Liver (tissue), 3 donors: ENCODE data around the gene CPED1.

Source experiments
- FOXA1 ChIP-seq: IDR thresholded peaks from 2 replicates; pipeline ENCODE4 v1.6.1; 2016; ENCODE audit warnings: antibody characterized with exemption
- RXRA ChIP-seq, 2 donors: IDR thresholded peaks; 2 replicates each; pipeline ENCODE4 v1.6.1; 2017 to 2018; ENCODE audit warnings: antibody characterized with exemption in 2 of 2, mild to moderate bottlenecking in 1 of 2
- SP1 ChIP-seq: IDR thresholded peaks from 2 replicates; pipeline ENCODE4 v1.6.1; 2018; ENCODE audit warnings: antibody characterized with exemption, mild to moderate bottlenecking
- TAF1 ChIP-seq: conservative IDR thresholded peaks from 2 replicates; pipeline ENCODE4 v1.6.1; 2016; ENCODE audit warnings: antibody characterized with exemption, mild to moderate bottlenecking
- YY1 ChIP-seq: IDR thresholded peaks from 2 replicates; pipeline ENCODE4 v1.6.1; 2016; ENCODE audit warnings: antibody characterized with exemption, mild to moderate bottlenecking
- TF ChIP-seq, protein P1 (sequence below): IDR thresholded peaks from 2 replicates; pipeline ENCODE4 v1.6.1; 2016; ENCODE audit warnings: antibody characterized with exemption
- TF ChIP-seq, protein P2 (sequence below): fragments of 150-350 bp; IDR thresholded peaks from 2 replicates; pipeline ENCODE4 v1.5.1; 2017; ENCODE audit warnings: improper control_type of control experiment, low read depth, low read length; ENCODE audit not compliant: missing input control
- TF ChIP-seq, protein P3 (sequence below): IDR thresholded peaks from 2 replicates; pipeline ENCODE4 v1.6.1; 2016; ENCODE audit warnings: antibody characterized with exemption, mild to moderate bottlenecking
- TF ChIP-seq, protein P4 (sequence below): IDR thresholded peaks from 2 replicates; pipeline ENCODE4 v1.6.1; 2016; ENCODE audit warnings: antibody characterized with exemption
- donor health status: healthy.
- donor health status: healthy.

DNA sequence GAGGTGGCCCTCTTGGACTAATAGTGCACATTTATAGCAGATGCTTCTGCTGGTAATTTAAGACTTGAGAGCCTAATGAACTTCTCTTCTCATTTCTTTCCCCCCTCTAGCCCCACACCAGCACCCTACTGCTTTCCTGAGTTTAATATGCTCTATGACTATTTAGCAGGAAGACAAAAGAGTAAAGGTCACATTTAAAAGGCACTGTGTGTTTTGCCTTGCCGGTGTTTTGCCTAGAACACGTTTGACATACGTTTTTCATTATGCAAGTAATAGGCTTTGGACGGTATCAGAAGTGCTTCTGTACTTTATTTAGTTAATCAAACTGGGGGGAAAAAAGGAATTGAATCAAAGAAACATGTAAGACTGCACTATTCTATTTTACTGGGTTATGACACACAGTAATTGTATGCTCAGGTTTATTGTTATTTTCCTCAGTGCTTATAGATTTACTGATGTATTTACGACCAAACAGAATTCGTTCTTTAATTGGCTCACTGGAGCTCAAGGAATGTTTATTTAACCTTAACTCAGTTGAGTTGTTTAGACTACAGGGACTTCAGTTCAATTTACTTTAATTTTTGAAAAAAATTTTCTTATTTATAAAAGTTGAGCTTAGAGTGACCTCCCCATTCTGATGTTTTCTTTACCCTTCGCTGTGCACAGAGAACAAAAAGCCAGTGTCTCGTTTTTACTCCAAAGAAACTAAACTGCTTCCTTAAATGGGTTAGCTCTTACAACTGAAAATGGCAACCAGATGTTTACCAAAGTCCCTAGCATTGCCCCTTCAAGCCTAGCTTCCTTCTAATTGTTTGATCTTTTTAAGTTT is 35.4 kb downstream of the CPED1 start:
- TF ChIP-seq, protein P1, sequence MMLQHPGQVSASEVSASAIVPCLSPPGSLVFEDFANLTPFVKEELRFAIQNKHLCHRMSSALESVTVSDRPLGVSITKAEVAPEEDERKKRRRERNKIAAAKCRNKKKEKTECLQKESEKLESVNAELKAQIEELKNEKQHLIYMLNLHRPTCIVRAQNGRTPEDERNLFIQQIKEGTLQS: no peak
- TF ChIP-seq, protein P2, sequence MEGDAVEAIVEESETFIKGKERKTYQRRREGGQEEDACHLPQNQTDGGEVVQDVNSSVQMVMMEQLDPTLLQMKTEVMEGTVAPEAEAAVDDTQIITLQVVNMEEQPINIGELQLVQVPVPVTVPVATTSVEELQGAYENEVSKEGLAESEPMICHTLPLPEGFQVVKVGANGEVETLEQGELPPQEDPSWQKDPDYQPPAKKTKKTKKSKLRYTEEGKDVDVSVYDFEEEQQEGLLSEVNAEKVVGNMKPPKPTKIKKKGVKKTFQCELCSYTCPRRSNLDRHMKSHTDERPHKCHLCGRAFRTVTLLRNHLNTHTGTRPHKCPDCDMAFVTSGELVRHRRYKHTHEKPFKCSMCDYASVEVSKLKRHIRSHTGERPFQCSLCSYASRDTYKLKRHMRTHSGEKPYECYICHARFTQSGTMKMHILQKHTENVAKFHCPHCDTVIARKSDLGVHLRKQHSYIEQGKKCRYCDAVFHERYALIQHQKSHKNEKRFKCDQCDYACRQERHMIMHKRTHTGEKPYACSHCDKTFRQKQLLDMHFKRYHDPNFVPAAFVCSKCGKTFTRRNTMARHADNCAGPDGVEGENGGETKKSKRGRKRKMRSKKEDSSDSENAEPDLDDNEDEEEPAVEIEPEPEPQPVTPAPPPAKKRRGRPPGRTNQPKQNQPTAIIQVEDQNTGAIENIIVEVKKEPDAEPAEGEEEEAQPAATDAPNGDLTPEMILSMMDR: no peak
- TF ChIP-seq, protein P3, sequence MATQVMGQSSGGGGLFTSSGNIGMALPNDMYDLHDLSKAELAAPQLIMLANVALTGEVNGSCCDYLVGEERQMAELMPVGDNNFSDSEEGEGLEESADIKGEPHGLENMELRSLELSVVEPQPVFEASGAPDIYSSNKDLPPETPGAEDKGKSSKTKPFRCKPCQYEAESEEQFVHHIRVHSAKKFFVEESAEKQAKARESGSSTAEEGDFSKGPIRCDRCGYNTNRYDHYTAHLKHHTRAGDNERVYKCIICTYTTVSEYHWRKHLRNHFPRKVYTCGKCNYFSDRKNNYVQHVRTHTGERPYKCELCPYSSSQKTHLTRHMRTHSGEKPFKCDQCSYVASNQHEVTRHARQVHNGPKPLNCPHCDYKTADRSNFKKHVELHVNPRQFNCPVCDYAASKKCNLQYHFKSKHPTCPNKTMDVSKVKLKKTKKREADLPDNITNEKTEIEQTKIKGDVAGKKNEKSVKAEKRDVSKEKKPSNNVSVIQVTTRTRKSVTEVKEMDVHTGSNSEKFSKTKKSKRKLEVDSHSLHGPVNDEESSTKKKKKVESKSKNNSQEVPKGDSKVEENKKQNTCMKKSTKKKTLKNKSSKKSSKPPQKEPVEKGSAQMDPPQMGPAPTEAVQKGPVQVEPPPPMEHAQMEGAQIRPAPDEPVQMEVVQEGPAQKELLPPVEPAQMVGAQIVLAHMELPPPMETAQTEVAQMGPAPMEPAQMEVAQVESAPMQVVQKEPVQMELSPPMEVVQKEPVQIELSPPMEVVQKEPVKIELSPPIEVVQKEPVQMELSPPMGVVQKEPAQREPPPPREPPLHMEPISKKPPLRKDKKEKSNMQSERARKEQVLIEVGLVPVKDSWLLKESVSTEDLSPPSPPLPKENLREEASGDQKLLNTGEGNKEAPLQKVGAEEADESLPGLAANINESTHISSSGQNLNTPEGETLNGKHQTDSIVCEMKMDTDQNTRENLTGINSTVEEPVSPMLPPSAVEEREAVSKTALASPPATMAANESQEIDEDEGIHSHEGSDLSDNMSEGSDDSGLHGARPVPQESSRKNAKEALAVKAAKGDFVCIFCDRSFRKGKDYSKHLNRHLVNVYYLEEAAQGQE: no peak
- TF ChIP-seq YY1 (peak; percentile 29), FOXA1 (no peak), RXRA (IDR thresholded peaks at IDR 0.05) (peak in 1 of 2 donors; percentile 12), TAF1 (no peak), SP1 (peak; percentile 65)
- TF ChIP-seq, protein P4, sequence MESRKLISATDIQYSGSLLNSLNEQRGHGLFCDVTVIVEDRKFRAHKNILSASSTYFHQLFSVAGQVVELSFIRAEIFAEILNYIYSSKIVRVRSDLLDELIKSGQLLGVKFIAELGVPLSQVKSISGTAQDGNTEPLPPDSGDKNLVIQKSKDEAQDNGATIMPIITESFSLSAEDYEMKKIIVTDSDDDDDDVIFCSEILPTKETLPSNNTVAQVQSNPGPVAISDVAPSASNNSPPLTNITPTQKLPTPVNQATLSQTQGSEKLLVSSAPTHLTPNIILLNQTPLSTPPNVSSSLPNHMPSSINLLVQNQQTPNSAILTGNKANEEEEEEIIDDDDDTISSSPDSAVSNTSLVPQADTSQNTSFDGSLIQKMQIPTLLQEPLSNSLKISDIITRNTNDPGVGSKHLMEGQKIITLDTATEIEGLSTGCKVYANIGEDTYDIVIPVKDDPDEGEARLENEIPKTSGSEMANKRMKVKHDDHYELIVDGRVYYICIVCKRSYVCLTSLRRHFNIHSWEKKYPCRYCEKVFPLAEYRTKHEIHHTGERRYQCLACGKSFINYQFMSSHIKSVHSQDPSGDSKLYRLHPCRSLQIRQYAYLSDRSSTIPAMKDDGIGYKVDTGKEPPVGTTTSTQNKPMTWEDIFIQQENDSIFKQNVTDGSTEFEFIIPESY: no peak
